Adrenal gland (tissue), 5 donors: ENCODE results near the gene TMEM63C.

ENCODE experiments used
- POLR2A ChIP-seq, 2 donors: fragments of 450-650 bp; IDR thresholded peaks; one replicate each; pipeline ENCODE4 v1.6.1; 2017; ENCODE audit warnings: antibody characterized with exemption in 2 of 2, mild to moderate bottlenecking in 2 of 2, moderate library complexity in 1 of 2
- TF ChIP-seq, protein P1 (sequence below), 6 experiments: fragments of 450-650 bp in 4 of 6; fragments of 200-600 bp in 2 of 6; sonication (generic) in 1 of 6; IDR thresholded peaks; 1 replicate in 5 of 6; 2 replicates in 1 of 6; pipeline versions ENCODE4 v1.5.1 to v1.8.0; 2016 to 2021; ENCODE audit warnings: antibody characterized with exemption in 6 of 6, mild to moderate bottlenecking in 2 of 6, moderate library complexity in 1 of 6
- donor health status: DM: no; HTN: no; CAD: no.

DNA sequence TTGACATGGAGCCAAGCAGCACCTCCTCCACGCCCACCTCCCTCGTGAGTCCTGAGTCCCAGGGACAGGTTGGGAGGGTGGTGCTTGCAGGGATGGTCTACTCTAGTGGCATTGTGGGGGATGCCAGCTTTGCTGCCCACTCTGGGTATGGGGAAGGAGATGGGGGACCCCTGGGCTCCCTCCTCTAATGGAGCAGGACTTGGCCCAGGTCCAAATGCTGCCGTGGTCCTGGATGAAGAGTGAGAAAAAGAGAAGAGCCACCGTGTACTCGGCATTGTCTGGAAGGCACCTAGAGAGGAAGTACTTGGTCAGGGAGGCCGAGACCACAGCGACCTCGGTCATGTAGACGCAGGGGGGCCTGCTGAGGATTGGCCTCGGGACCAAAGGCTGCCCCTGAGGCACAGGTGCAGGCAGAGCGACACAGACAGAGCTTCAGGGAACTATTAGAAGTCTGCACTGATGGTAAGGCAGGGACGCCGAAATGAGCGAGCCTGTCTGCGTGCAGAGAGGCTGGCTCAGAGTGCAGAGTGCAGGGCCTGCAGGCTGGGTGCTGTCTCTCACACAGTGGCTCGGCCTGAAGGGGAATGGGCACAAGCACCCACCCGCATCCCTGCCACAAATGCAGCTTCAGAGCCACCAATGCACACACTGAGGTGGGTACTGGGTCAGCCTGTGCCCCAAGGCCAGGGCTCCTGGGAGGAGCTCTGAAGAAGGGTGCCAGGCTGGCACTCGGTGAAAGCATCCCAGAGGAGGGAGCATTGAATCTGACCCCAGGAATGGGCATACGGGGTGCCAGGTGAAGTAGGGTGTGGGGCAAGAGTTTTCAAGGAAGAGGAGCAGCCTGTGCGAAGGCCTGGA lies 72.0 kb downstream of the TMEM63C start:
- TF ChIP-seq, protein P1, sequence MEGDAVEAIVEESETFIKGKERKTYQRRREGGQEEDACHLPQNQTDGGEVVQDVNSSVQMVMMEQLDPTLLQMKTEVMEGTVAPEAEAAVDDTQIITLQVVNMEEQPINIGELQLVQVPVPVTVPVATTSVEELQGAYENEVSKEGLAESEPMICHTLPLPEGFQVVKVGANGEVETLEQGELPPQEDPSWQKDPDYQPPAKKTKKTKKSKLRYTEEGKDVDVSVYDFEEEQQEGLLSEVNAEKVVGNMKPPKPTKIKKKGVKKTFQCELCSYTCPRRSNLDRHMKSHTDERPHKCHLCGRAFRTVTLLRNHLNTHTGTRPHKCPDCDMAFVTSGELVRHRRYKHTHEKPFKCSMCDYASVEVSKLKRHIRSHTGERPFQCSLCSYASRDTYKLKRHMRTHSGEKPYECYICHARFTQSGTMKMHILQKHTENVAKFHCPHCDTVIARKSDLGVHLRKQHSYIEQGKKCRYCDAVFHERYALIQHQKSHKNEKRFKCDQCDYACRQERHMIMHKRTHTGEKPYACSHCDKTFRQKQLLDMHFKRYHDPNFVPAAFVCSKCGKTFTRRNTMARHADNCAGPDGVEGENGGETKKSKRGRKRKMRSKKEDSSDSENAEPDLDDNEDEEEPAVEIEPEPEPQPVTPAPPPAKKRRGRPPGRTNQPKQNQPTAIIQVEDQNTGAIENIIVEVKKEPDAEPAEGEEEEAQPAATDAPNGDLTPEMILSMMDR (IDR thresholded peaks at IDR 0.05), result no peak
- TF ChIP-seq POLR2A (IDR thresholded peaks at IDR 0.05), result no peak
